ENCODE results near the gene RWDD3.

Gene RWDD3

DNA sequence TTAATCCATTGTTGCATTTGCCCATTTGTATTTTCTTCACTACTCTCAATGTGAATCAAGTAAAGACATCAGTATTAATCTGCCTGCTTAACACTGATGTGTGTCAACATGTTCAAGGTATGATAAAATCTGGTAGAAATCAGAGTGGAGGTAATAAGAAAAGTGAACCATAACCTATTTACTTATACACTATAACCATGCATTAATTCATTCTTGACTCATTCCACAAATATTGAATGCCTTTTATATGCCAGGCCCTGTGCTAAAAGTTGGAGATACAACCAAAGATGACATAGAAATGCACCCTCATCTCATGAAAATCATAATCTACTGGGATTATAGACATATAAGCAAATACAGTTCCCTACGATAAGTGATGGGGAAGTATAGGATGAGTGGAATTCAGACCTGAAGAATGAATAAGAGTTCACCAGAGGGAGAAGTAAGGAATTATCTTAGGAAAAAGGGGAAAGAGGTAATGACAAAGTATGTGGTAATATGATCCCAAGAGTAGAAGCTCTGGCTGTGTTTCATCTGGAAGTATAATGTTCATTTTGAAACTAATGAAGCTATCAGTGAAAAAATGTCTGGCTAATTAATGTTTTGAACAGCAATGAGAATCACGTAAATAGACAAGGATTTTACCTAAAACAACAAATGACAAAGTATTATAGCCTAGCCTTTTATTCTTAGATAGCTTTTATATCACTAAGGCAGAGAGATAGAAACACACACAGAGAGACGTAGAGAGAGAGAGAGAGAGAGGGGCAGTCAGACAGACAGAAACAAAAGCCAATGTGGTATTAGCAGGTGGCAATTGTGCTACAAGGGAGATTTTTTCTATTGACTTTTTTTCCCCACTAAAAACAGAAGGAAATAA lies 7.0 kb upstream of the RWDD3 start:
- DNase-seq (ENCODE audit: insufficient read length, low spot score): no peak
- no peak for FAIRE-seq
- TF ChIP-seq PAX5 (IDR thresholded peaks at IDR 0.05; ENCODE audit: insufficient read depth, low read length, severe bottlenecking) (no peak), SPI1 (IDR thresholded peaks at IDR 0.05; ENCODE audit: low read depth, low read length) (no peak)

DNA sequence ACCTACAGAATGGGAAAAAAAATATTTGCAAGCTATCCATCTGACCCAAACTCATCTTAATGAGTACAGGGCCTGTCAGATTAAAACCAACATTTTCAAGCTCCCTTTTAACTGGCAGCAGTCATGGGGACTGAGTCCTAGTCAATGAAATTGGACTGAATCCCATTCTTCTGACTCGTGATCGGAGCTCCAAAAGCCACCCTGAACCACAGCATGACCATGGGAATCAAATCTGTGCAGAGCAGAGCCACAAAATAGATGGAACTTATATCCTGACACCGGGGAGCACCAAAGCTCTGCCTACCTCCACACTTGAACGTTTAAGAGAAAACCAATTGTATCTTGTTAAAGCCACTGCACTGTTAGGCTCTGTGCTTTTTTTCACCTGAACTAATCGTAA lies 5.0 kb upstream of the RWDD3 start:
- no peak for TF ChIP-seq POLR2AphosphoS5 (IDR thresholded peaks at IDR 0.05; ENCODE audit: low read depth, low read length)
- no peak for TF ChIP-seq POU2F2 (IDR thresholded peaks at IDR 0.05; ENCODE audit: low read depth, low read length)
- no peak for TF ChIP-seq SPI1 (IDR thresholded peaks at IDR 0.05; ENCODE audit: low read depth, low read length)
- TF ChIP-seq PAX5 (IDR thresholded peaks at IDR 0.05; ENCODE audit: insufficient read depth, low read length, severe bottlenecking): no peak
- TF ChIP-seq POLR2A (IDR thresholded peaks at IDR 0.05; ENCODE audit: low read depth, low read length): no peak
- DNase-seq (ENCODE audit: insufficient read length, low spot score): no peak
- no peak for FAIRE-seq

DNA sequence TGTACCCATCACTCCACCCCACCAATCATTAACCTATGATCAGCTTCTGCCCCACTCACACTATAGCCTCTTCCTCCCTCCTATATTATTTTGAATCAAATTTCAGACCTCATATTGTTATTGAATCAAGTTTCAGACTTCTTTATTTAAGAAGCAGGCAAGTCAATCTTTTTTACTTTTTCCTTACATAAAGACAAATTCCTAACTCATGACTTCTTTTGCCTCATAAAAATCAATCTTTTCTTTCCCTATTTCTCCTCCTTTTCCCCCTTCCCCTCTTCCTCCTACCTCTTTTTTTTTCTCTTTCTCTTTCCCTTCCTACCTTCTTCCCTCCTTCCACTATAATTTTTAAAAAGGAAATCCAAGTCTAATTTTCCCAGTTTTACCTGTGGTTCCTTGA lies 4.3 kb upstream of the RWDD3 start:
- DNase-seq (ENCODE audit: insufficient read length, low spot score) (no peak), FAIRE-seq (no peak)
- TF ChIP-seq POLR2AphosphoS5 (IDR thresholded peaks at IDR 0.05; ENCODE audit: low read depth, low read length) (no peak), POLR2A (IDR thresholded peaks at IDR 0.05; ENCODE audit: low read depth, low read length) (no peak), TAF1 (IDR thresholded peaks at IDR 0.05; ENCODE audit: low read depth, low read length) (no peak), PAX5 (IDR thresholded peaks at IDR 0.05; ENCODE audit: insufficient read depth, low read length, severe bottlenecking) (no peak), SPI1 (IDR thresholded peaks at IDR 0.05; ENCODE audit: low read depth, low read length) (no peak), POU2F2 (IDR thresholded peaks at IDR 0.05; ENCODE audit: low read depth, low read length) (no peak)

DNA sequence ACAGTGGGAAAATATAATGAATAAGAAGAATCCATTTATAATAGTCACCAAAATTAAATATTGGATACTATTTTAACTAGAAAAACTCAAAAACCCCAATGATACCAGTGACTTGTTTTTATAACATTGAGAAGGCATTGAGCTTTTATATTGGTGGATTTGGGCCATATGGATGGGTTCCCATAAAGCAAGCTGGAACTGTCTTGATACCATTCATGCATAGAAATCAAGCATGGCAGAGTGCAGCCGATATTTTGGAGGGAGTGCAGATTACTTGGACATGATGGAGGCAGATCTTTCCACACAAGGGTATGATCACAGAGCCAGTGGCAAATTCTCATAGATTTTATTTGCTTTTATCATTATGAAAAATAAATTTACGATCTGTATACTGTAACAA lies 3.8 kb upstream of the RWDD3 start:
- no peak for TF ChIP-seq SPI1 (IDR thresholded peaks at IDR 0.05; ENCODE audit: low read depth, low read length)
- no peak for TF ChIP-seq POU2F2 (IDR thresholded peaks at IDR 0.05; ENCODE audit: low read depth, low read length)
- no peak for TF ChIP-seq TAF1 (IDR thresholded peaks at IDR 0.05; ENCODE audit: low read depth, low read length)
- TF ChIP-seq POLR2AphosphoS5 (IDR thresholded peaks at IDR 0.05; ENCODE audit: low read depth, low read length): no peak
- TF ChIP-seq PAX5 (IDR thresholded peaks at IDR 0.05; ENCODE audit: insufficient read depth, low read length, severe bottlenecking): no peak
- no peak for TF ChIP-seq POLR2A (IDR thresholded peaks at IDR 0.05; ENCODE audit: low read depth, low read length)

DNA sequence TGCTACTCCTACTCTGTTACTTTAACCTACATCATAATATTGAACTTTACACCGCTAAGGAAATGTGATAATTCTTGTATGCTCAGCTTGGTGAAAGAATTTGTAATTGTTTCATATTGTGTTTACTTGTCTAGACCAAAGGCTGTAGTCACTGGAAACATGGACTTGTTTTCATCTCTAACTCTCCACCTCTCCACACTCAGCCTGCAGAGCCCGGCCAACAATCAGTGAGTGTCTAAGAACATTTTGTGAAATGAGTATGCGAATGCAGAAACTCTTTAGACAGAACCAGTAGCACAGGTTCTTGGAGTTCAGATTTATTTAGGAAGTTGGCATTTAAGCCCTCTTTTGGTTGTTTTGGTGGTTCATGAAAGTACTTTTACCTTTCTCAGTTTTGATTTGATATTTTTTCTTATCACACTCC lies 3.2 kb upstream of the RWDD3 start:
- no peak for FAIRE-seq
- TF ChIP-seq POLR2A (IDR thresholded peaks at IDR 0.05; ENCODE audit: low read depth, low read length) (no peak), POU2F2 (IDR thresholded peaks at IDR 0.05; ENCODE audit: low read depth, low read length) (no peak), POLR2AphosphoS5 (IDR thresholded peaks at IDR 0.05; ENCODE audit: low read depth, low read length) (no peak), TAF1 (IDR thresholded peaks at IDR 0.05; ENCODE audit: low read depth, low read length) (no peak), SPI1 (IDR thresholded peaks at IDR 0.05; ENCODE audit: low read depth, low read length) (no peak), PAX5 (IDR thresholded peaks at IDR 0.05; ENCODE audit: insufficient read depth, low read length, severe bottlenecking) (no peak)

More for the DNA sequence above, 3.8 kb upstream of the RWDD3 start:
- FAIRE-seq: no peak
- DNase-seq (ENCODE audit: insufficient read length, low spot score): no peak

DNA sequence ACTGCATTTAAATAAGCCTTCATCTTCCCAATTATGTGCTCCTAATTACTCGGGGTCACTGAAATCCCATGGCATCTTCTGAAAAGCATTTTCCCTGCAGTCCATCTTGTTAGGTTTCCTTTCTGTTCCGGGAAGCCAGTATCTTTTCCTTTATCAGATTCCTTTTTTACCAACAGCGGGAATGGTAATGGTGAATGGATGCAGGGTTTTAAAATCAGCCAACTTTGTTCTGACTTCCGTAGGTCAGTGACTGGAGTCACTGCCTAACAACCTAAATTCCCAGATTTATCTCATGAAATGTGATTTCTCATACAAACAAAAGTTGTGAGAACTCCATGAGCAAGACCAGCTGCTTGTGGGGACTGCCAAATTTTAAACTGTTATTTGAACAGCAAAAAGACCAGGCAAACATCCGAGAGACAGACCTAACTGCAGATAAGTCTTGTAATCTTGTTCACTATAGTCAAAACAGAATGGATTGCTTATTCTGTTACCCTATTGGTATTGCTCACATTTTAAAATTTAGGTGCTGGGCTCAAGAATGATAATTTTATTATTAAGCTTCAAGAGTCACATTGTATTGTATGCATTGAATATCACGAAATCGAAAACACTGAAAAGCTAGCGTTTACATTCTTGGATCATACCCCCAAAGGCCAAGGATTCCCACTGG lies 1.2 kb upstream of the RWDD3 start:
- DNase-seq (ENCODE audit: insufficient read length, low spot score): no peak
- TF ChIP-seq TAF1 (IDR thresholded peaks at IDR 0.05; ENCODE audit: low read depth, low read length) (no peak), POLR2AphosphoS5 (IDR thresholded peaks at IDR 0.05; ENCODE audit: low read depth, low read length) (no peak), POLR2A (IDR thresholded peaks at IDR 0.05; ENCODE audit: low read depth, low read length) (no peak), SPI1 (IDR thresholded peaks at IDR 0.05; ENCODE audit: low read depth, low read length) (no peak), PAX5 (IDR thresholded peaks at IDR 0.05; ENCODE audit: insufficient read depth, low read length, severe bottlenecking) (no peak), POU2F2 (IDR thresholded peaks at IDR 0.05; ENCODE audit: low read depth, low read length) (no peak)
- no peak for FAIRE-seq

More for the DNA sequence above, 3.2 kb upstream of the RWDD3 start:
- no peak for DNase-seq (ENCODE audit: insufficient read length, low spot score)

DNA sequence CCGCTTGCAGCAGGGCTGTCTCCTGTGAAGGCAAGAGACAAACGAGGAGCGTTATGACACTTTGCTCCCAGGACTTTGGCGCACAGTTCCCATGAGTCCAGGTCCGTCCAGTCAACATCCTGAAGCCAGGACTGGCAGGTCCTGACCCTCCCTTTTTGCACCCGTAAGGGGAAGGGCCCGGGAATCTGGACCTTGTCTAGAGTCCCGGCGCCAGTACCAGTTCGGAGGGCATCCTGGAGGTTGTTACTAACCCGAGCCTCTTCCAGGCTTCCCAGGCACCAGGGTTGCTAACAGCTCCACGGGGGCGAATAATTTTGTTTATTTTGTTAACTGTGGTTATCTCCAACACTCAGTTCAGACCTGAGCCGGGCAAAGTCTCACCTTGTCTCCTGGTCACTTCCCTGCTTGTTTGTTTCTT lies 682 bp upstream of the RWDD3 start:
- DNase-seq (ENCODE audit: insufficient read length, low spot score): no peak
- no peak for FAIRE-seq
- no peak for TF ChIP-seq POLR2A (IDR thresholded peaks at IDR 0.05; ENCODE audit: low read depth, low read length)
- no peak for TF ChIP-seq TAF1 (IDR thresholded peaks at IDR 0.05; ENCODE audit: low read depth, low read length)
- TF ChIP-seq PAX5 (IDR thresholded peaks at IDR 0.05; ENCODE audit: insufficient read depth, low read length, severe bottlenecking): no peak
- no peak for TF ChIP-seq POLR2AphosphoS5 (IDR thresholded peaks at IDR 0.05; ENCODE audit: low read depth, low read length)
- no peak for TF ChIP-seq POU2F2 (IDR thresholded peaks at IDR 0.05; ENCODE audit: low read depth, low read length)
- no peak for TF ChIP-seq SPI1 (IDR thresholded peaks at IDR 0.05; ENCODE audit: low read depth, low read length)

DNA sequence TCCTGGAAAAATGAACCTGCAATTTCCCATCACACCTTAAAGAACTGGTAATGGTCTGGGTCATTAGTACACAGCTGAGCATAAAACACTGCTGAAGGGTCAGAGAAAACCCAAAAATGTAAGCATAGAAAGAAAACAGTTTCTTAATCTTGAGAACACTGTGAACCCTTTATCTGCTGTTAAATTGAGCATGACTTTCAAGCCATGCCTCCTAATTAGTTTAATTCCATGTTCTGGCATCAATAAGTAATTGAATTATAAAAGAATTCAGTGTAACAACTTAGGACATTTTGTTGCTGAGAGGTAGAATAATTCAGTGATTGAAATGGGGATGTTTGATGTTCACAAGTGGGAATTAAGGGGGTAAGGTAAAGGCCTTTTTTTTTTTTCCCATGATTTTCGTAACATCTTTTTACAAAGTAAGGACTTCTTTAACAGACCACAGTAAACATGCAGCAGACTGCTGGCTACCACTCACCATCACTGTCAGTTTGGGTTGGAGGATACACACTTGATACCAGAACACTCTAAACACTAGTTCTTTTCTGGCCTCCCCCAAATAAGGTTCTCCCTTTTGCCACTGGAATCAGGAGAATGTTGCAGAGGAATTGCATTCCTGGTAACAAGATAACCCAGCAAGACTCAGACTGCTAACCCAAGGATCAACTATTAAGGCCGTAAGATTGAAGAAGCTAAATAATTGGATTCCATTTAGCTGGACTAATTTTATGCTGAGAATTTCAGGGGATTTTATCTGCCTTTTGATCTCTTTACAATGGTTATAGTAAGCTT lies 3.0 kb downstream of the RWDD3 start:
- DNase-seq (ENCODE audit: insufficient read length, low spot score) (no peak), FAIRE-seq (no peak)
- TF ChIP-seq POLR2AphosphoS5 (IDR thresholded peaks at IDR 0.05; ENCODE audit: low read depth, low read length): no peak
- TF ChIP-seq POU2F2 (IDR thresholded peaks at IDR 0.05; ENCODE audit: low read depth, low read length): no peak
- no peak for TF ChIP-seq SPI1 (IDR thresholded peaks at IDR 0.05; ENCODE audit: low read depth, low read length)
- TF ChIP-seq PAX5 (IDR thresholded peaks at IDR 0.05; ENCODE audit: insufficient read depth, low read length, severe bottlenecking): no peak
- no peak for TF ChIP-seq POLR2A (IDR thresholded peaks at IDR 0.05; ENCODE audit: low read depth, low read length)
- no peak for TF ChIP-seq TAF1 (IDR thresholded peaks at IDR 0.05; ENCODE audit: low read depth, low read length)

Data from GM12891 (cell line).